ENCODE results near the gene LSM5.

DNA sequence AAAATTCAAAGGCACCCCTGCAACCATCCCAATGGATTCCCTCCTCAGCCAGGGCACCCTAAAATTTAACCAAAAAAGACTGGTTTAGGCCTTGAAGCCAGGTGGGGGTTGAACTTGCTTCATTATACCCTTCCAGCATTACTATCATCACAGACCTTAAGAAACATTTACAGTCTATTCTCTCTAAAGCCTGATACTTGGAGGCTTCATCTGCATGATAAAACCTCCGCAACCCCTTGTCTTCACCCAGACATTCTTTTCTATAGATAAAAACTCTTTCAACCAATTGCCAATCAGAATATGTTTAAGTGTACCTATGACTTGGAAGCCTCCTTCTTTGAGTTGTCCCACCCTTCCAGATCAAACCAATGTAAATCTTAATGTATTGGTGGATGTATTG lies 23.0 kb upstream of the LSM5 start:
- TF ChIP-seq, protein P1, sequence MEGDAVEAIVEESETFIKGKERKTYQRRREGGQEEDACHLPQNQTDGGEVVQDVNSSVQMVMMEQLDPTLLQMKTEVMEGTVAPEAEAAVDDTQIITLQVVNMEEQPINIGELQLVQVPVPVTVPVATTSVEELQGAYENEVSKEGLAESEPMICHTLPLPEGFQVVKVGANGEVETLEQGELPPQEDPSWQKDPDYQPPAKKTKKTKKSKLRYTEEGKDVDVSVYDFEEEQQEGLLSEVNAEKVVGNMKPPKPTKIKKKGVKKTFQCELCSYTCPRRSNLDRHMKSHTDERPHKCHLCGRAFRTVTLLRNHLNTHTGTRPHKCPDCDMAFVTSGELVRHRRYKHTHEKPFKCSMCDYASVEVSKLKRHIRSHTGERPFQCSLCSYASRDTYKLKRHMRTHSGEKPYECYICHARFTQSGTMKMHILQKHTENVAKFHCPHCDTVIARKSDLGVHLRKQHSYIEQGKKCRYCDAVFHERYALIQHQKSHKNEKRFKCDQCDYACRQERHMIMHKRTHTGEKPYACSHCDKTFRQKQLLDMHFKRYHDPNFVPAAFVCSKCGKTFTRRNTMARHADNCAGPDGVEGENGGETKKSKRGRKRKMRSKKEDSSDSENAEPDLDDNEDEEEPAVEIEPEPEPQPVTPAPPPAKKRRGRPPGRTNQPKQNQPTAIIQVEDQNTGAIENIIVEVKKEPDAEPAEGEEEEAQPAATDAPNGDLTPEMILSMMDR (IDR thresholded peaks at IDR 0.05), result no peak
- TF ChIP-seq POLR2A (IDR thresholded peaks at IDR 0.05) (no peak), POLR2AphosphoS5 (IDR thresholded peaks at IDR 0.05) (no peak)

Measured in prostate gland (tissue), 2 donors.